Osteoblast (primary cell): Measurements from ENCODE around the gene PRKCA. TPM values are rescaled to one million over a fixed set of nuclear protein-coding genes. Genes with fewer than 3 reads are reported as not detected.
"Not testable (repeated sequence)": the region's sequence is repeated elsewhere in the genome, so short reads cannot be mapped to it uniquely, and the experiment has no call there.

ENCODE experiments used
- DNase-seq: peaks from one replicate; pipeline ENCODE4 v3.0.0; 2011; ENCODE audit warnings: low spot score, mixed read lengths; ENCODE audit not compliant: insufficient read length; ENCODE audit errors: missing footprints
- H2AFZ ChIP-seq: 2 replicates; pipeline ENCODE4 v1.6.0; 2011; ENCODE audit warnings: mild to moderate bottlenecking, low read length
- H3K27ac ChIP-seq: 2 replicates; pipeline ENCODE4 v1.5.1; 2011; ENCODE audit warnings: mild to moderate bottlenecking, low read depth, low read length, moderate library complexity
- H3K27me3 ChIP-seq: 2 replicates; pipeline ENCODE4 v1.6.0; 2012; ENCODE audit warnings: mild to moderate bottlenecking, control low read depth, inconsistent platforms, low read length, moderate library complexity; ENCODE audit not compliant: insufficient read depth
- H3K36me3 ChIP-seq: 2 replicates; pipeline ENCODE4 v1.5.1; 2011; ENCODE audit warnings: mild to moderate bottlenecking, low read length, control low read depth, moderate library complexity; ENCODE audit not compliant: insufficient read depth
- H3K4me1 ChIP-seq: 2 replicates; pipeline ENCODE4 v1.5.1; 2011; ENCODE audit warnings: mild to moderate bottlenecking, low read length, control low read depth, moderate library complexity; ENCODE audit not compliant: insufficient read depth
- H3K4me2 ChIP-seq: 2 replicates; pipeline ENCODE4 v1.6.0; 2011; ENCODE audit warnings: mild to moderate bottlenecking, low read length; ENCODE audit not compliant: insufficient read depth
- H3K4me3 ChIP-seq: fragments of 200-600 bp; sonication (generic); 3 replicates; pipeline ENCODE4 v1.5.1; 2012; ENCODE audit warnings: mild to moderate bottlenecking, low read length, inconsistent platforms; ENCODE audit not compliant: insufficient read depth
- H3K79me2 ChIP-seq: 2 replicates; pipeline ENCODE4 v1.6.0; 2012; ENCODE audit warnings: mild to moderate bottlenecking, low read length, control low read depth, inconsistent platforms; ENCODE audit not compliant: insufficient read depth
- H3K9me3 ChIP-seq: 2 replicates; pipeline ENCODE4 v1.5.1; 2011; ENCODE audit warnings: low read depth, low read length, control low read depth
- H4K20me1 ChIP-seq: 2 replicates; pipeline ENCODE4 v1.6.0; 2012; ENCODE audit warnings: mild to moderate bottlenecking, low read length, control low read depth; ENCODE audit not compliant: insufficient read depth
- total RNA-seq: library from RNA; depleted of rRNA; stranded (reverse); fragments of >200 nt; gene quantifications from 2 replicates; pipeline ENCODE4 v1.2.3, GENCODE V29; 2012
- TF ChIP-seq, protein P1 (sequence below): IDR thresholded peaks from 2 replicates; pipeline ENCODE4 v1.5.1; 2011; ENCODE audit warnings: mild to moderate bottlenecking, low read depth, low read length, moderate library complexity; ENCODE audit errors: extremely low read depth

The PRKCA gene
- total RNA-seq, 1 donor = 46.0 TPM

DNA sequence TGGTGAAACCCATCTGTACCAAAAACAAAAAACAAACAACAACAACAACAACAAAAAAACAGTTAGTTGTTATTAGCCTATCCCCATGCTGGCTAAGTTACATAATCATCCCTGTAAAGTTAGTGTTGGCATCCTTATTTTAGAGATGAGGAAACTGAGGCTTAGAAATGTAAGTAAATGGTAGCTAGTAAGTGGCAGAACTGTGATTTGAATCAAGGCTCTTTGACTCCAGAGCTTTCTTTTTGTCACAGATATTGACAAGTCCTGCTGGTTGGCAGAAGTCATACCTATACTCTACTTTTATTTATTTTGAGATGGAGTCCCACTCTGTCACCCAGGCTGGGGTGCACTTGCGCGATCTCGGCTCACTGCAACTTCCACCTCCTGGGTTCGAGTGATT is 42.1 kb downstream of the PRKCA start:
- Histone ChIP-seq H3K79me2 (peaks cover 90% of the 10 kb centered on the region), H3K36me3 (no peaks in the 10 kb centered on the region), H3K4me3 (no peak overlapping the region), H3K9me3 (no peaks in the 10 kb centered on the region), H3K4me1 (peaks cover 28% of the 10 kb centered on the region), H3K27ac (no peak overlapping the region), H3K27me3 (no peaks in the 10 kb centered on the region), H4K20me1 (peaks cover 35% of the 10 kb centered on the region), H3K4me2 (no peak overlapping the region), H2AFZ (no peak overlapping the region)
- TF ChIP-seq, protein P1, sequence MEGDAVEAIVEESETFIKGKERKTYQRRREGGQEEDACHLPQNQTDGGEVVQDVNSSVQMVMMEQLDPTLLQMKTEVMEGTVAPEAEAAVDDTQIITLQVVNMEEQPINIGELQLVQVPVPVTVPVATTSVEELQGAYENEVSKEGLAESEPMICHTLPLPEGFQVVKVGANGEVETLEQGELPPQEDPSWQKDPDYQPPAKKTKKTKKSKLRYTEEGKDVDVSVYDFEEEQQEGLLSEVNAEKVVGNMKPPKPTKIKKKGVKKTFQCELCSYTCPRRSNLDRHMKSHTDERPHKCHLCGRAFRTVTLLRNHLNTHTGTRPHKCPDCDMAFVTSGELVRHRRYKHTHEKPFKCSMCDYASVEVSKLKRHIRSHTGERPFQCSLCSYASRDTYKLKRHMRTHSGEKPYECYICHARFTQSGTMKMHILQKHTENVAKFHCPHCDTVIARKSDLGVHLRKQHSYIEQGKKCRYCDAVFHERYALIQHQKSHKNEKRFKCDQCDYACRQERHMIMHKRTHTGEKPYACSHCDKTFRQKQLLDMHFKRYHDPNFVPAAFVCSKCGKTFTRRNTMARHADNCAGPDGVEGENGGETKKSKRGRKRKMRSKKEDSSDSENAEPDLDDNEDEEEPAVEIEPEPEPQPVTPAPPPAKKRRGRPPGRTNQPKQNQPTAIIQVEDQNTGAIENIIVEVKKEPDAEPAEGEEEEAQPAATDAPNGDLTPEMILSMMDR = no peak
- DNase-seq = no peak

DNA sequence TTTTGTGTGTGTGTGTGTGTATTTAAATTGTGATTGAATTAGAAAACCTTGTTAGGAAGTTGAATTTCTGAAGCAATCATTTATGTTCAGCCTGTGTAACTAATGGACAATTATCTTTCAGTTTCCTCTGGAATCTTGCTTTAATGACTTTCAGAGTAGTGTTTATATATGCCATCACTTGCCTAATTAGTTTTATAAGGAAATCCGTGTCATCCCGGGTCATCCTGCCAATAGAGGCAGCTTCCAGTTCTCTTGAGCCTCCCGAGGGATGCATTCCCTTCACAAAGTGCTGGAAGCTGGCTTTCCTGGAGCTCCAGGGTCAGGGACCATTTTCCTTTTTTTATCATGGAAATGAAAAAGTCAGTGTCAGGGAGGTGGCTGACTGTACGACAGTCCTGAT is 42.9 kb downstream of the PRKCA start:
- Histone ChIP-seq H3K9me3 (no peaks in the 10 kb centered on the region), H3K4me1 (peaks cover 29% of the 10 kb centered on the region), H3K27ac (no peak overlapping the region), H3K4me3 (no peak overlapping the region), H4K20me1 (peaks cover 42% of the 10 kb centered on the region), H3K27me3 (no peaks in the 10 kb centered on the region), H3K79me2 (peaks cover 90% of the 10 kb centered on the region), H2AFZ (no peak overlapping the region), H3K36me3 (no peaks in the 10 kb centered on the region), H3K4me2 (no peak overlapping the region)
- TF ChIP-seq, protein P1 = no peak
- DNase-seq = no peak

DNA sequence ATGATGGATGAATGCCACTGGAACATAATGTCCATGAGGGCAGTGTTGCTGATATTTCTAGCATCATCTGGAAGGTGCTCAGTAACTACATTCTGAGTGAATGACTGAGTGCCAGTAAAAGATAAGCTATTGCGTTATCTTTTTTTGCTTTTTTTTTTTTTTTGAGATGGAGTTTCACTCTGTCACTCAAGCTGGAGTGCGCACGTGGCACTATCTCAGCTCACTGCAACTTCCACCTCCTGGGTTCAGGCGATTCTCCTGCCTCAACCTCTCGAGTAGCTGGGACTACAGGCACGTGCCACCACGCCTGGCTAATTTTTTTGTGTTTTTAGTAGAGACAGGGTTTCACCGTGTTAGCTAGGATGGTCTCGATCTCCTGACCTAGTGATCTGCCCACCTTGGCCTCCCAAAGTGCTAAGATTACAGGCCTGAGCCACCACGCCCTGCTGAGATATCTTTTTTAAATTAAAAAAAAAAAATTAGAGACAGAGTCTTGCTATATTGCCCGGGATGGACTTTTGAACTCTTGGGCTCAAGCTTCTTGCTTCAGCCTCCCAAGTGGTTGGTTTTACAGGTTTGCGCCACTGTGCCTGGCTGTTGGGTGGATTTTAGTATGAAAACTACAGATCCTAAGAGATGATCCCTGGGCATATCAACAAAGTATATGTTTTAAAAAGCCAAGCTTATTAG is 43.7 kb downstream of the PRKCA start:
- H3K4me3 ChIP-seq, H3K36me3 ChIP-seq, H2AFZ ChIP-seq, H3K27ac ChIP-seq, H3K4me2 ChIP-seq, H3K9me3 ChIP-seq, H3K27me3 ChIP-seq, DNase-seq: not testable (repeated sequence)
- peaks cover 29% of the 10 kb centered on the region for H3K4me1 ChIP-seq
- peaks cover 90% of the 10 kb centered on the region for H3K79me2 ChIP-seq
- peaks cover 48% of the 10 kb centered on the region for H4K20me1 ChIP-seq

DNA sequence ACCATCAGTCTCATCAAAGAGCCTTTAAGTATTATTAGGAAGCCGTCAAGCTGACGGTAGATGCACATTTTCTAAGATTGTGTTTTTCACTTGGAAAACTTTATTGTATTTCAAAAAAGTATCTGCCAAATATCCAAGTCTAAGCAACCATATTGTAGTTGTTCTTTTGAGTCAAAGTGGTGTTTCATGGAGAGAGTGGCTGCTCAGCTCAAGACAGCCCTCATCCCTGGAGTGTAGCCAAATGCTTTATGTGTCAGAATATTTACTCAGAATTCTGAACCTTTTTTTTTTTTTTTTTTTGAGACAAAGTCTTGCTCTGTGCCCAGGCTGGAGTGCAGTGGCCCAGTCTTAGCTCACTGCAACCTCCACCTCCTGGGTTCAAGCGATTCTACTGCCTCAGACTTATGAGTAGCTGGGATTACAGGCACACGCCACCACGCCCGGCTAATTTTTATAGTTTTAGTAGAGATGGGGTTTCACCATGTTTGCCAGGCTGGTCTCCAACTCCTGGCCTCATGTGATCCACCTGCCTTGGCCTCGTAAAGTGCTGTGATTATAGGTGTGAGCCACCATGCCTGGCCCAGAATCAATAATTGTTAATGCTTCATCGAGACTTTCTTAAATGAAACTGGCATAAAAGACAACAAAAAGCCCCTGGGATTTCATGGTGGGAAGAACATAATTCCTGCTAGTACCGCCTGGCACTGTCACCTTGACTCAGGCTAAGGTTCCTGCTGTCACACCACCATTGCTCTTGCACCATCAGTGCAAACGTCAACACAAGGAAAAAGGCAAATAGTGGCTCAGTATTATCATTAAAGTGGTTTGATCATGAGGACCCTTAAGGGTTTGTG is 45.5 kb downstream of the PRKCA start:
- Histone ChIP-seq H3K27ac (peak overlapping the region; percentile 16), H4K20me1 (peaks cover 46% of the 10 kb centered on the region), H2AFZ (no peak overlapping the region), H3K9me3 (no peaks in the 10 kb centered on the region), H3K79me2 (peaks cover 90% of the 10 kb centered on the region), H3K4me3 (no peak overlapping the region), H3K4me1 (peaks cover 30% of the 10 kb centered on the region), H3K4me2 (peak overlapping the region; percentile 41), H3K36me3 (no peaks in the 10 kb centered on the region), H3K27me3 (no peaks in the 10 kb centered on the region)
- no peak for DNase-seq
- TF ChIP-seq, protein P1 = no peak
